Activated T-helper 17 cell treated with anti-CD3 and anti-CD28 coated beads, Interleukin-2, amount 50 U/mL, for 72 hours (primary cell): ENCODE measurements around the gene ERFL. TPM values are rescaled to one million over a fixed set of nuclear protein-coding genes. Genes with fewer than 3 reads are reported as not detected.
A peak's percentile ranks its signal among the peaks of the same experiment; 100 is the strongest.

Source experiments
- ATAC-seq: fragments of 150-1000 bp; cut with Tn5 transposase; replicated peaks from 2 replicates; pipeline ENCODE4 v1.10.0; 2021; ENCODE audit warnings: mild to moderate bottlenecking, moderate library complexity
- H3K27ac Mint-ChIP-seq: one replicate; pipeline ENCODE4 v1.8.0; 2022; ENCODE audit warnings: mixed read lengths
- H3K27me3 Mint-ChIP-seq: one replicate; pipeline ENCODE4 v1.8.0; 2022; ENCODE audit warnings: mixed read lengths
- H3K36me3 Mint-ChIP-seq: one replicate; pipeline ENCODE4 v1.8.0; 2022; ENCODE audit warnings: low read depth, mild to moderate bottlenecking, mixed read lengths
- H3K4me1 Mint-ChIP-seq: one replicate; pipeline ENCODE4 v1.8.0; 2022; ENCODE audit warnings: mixed read lengths
- H3K4me3 Mint-ChIP-seq: one replicate; pipeline ENCODE4 v1.8.0; 2022; ENCODE audit warnings: mild to moderate bottlenecking, mixed read lengths
- H3K9me3 Mint-ChIP-seq: one replicate; pipeline ENCODE4 v1.8.0; 2022; ENCODE audit warnings: mixed read lengths
- total RNA-seq, 2 donors: library from RNA; stranded (reverse); gene quantifications; one replicate each; pipeline ENCODE4 v1.2.3, GENCODE V29; 2022

Gene ERFL
- total RNA-seq, 2 donors from 2014 or later = 0.89 to 2.1 TPM

DNA sequence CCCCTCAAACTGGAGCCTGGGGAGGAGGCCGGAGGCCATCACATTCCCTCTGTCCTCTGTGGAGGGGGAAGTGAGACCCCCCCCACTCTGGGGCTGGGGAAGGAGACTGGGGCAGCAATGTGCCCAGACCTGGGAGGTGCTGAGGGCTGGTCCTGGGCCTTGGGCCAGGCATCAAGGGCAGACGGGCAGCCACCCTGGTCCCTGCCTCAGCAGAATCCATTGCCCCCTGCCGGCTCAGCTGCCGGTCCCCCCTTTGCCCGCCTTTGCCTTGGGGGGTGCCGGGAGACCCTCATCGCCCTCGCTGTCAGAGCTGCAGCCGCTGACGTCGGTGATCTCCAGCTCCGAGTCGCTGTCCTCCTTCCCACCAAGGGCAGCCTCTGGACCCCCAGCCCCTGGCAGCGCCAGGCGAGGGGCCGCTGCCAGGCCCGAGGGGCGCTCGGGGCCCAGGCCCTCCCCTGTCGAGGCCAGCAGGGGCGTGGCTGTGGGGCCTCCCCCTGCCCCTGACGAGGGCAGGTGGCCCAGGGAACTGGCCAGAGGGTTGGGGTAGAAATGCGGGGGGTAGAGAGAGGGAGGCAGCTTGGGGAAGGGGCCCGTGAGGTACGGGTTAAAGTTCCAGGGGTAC, 20.1 kb downstream of the ERFL start:
- Mint-ChIP-seq H3K27ac (no peak overlapping the region), H3K36me3 (peaks cover 60% of the 10 kb centered on the region), H3K9me3 (no peaks in the 10 kb centered on the region), H3K27me3 (peaks cover 14% of the 10 kb centered on the region), H3K4me1 (peaks cover 25% of the 10 kb centered on the region), H3K4me3 (no peak overlapping the region)
- no peak for ATAC-seq

- Mint-ChIP-seq H3K4me3 (no peak overlapping the region), H3K27ac (peak overlapping the region; percentile 65), H3K9me3 (no peaks in the 10 kb centered on the region), H3K36me3 (peaks cover 70% of the 10 kb centered on the region), H3K27me3 (peaks cover 11% of the 10 kb centered on the region), H3K4me1 (peaks cover 25% of the 10 kb centered on the region)
- ATAC-seq = no peak
Observed at GRCh38 chr19:41906916-41907680, 21.2 kb downstream of the ERFL start.

DNA sequence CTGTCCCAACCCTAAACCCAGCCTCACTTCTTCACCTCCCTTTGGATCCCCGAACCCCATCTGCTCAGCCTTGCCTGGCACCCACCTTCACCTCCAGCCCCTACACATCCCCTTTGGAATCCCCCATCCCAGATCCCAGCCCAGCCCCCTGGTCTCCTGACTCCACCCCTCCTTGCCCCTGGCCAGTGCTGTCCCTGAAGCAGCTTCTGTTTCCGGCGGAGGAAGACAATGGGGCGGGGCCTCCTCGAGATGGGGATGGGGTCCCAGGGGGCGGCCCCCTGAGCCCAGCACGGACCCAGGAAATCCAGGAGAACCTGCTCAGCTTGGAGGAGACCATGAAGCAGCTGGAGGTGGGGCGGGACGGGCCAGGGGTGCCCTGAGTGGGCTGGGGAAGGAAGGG, 22.0 kb downstream of the ERFL start:
- Mint-ChIP-seq H3K4me3 (no peak overlapping the region), H3K27me3 (peaks cover 4% of the 10 kb centered on the region), H3K27ac (peak overlapping the region; percentile 82), H3K9me3 (no peaks in the 10 kb centered on the region), H3K4me1 (peaks cover 25% of the 10 kb centered on the region), H3K36me3 (peaks cover 71% of the 10 kb centered on the region)
- no peak for ATAC-seq

DNA sequence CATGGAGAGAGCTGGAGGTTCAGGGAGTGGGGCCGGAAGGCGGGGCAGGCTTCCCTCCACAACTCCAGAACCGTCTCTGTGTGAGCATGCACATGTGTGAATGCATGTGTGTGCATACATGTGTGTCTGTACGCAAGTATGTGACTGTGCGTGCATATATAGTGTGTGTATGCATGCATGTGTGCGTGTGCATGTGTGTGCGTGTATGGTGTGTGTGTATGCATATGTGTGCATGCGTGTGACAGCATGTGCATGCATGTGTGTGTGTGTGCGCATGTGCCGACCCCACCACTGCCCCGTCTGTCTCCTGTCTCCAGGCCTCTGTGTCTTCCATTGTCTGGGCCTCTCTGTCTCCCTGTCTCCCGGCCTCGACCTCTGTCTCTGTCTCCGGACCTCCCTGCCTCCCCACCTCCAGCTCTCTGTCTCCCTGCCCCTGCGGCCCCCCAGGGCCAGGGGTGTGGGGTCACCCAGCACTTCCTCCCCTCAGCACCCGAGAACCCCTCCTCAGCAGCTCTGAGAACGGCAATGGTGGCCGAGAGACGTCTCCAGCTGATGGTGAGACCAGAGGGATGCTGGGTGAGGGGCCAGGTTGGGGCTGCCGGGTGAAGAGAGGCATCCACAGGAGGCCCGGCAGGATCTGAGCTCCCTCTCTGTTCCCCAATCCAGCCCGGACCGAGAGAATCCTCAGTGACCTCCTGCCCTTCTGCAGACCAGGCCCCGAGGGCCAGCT, 22.8 kb downstream of the ERFL start:
- peak overlapping the region; percentile 82 for H3K27ac Mint-ChIP-seq

DNA sequence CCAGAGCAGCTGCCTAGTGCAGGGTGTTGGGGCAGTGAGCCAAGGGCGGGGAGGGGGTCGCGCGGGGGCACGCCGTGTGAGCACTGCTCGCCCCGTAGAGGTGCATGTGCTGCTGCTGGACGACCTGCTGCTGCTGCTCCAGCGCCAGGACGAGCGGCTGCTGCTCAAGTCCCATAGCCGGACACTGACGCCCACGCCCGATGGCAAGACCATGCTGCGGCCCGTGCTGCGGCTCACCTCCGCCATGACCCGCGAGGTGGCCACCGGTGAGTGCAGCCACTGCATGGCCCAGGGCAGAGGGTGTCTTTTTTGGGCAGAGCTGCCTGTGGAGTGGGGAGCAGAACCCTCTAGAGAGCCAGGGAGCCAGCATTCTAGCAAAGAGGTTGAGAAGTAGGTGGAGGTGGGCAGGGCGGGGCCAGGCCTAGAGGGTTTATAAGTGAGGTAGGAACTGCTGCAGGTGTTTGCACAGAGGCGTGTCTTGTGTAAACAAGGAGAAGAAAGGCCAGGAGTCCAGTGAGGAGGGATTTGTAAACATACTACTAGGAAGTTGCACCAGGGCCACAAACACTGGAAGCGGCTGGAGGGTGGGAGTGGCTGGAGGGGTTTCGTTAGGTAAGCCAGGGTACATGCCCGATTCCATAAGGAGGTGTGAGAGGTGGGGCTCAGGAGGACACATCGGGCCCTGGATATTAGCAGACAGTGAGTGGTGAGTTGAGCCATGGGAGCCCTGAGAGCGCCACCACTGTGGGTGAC, 24.0 kb downstream of the ERFL start:
- peaks cover 18% of the 10 kb centered on the region for H3K4me1 Mint-ChIP-seq
- H3K9me3 Mint-ChIP-seq = no peaks in the 10 kb centered on the region
- ATAC-seq = no peak
- H3K36me3 Mint-ChIP-seq = peaks cover 83% of the 10 kb centered on the region
- H3K4me3 Mint-ChIP-seq = no peak overlapping the region
- no peak overlapping the region for H3K27ac Mint-ChIP-seq
- no peaks in the 10 kb centered on the region for H3K27me3 Mint-ChIP-seq

More for the DNA sequence above, 22.8 kb downstream of the ERFL start:
- H3K4me1 Mint-ChIP-seq = peaks cover 17% of the 10 kb centered on the region
- H3K27me3 Mint-ChIP-seq = no peaks in the 10 kb centered on the region
- H3K36me3 Mint-ChIP-seq = peaks cover 72% of the 10 kb centered on the region
- H3K4me3 Mint-ChIP-seq = no peak overlapping the region
- no peaks in the 10 kb centered on the region for H3K9me3 Mint-ChIP-seq
- ATAC-seq = no peak

- Mint-ChIP-seq H3K4me1 (peaks cover 22% of the 10 kb centered on the region), H3K36me3 (peaks cover 92% of the 10 kb centered on the region), H3K4me3 (no peak overlapping the region), H3K27ac (no peak overlapping the region), H3K27me3 (no peaks in the 10 kb centered on the region), H3K9me3 (no peaks in the 10 kb centered on the region)
- no peak for ATAC-seq
Observed at GRCh38 chr19:41903193-41903953, 24.9 kb downstream of the ERFL start.

DNA sequence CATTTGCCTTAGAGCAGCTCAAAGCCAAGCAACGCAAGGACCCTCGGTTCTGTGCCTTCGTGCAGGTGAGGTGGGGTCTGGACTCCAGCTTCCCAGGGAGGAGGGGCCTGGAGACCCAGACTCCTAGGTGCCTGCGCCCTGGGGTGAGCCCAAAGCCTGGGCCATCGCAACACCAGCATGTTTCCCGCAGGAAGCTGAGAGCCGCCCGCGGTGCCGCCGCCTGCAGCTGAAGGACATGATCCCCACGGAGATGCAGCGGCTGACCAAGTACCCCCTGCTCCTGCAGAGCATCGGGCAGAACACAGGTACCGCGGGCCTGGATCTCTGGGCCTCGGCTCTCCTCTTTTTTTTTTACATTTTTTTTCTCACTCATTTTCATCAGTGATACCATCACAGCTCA, 25.7 kb downstream of the ERFL start:
- Mint-ChIP-seq H3K36me3 (peaks cover 100% of the 10 kb centered on the region), H3K27ac (no peak overlapping the region), H3K4me1 (peaks cover 22% of the 10 kb centered on the region), H3K27me3 (no peaks in the 10 kb centered on the region), H3K9me3 (no peaks in the 10 kb centered on the region), H3K4me3 (no peak overlapping the region)
- no peak for ATAC-seq

DNA sequence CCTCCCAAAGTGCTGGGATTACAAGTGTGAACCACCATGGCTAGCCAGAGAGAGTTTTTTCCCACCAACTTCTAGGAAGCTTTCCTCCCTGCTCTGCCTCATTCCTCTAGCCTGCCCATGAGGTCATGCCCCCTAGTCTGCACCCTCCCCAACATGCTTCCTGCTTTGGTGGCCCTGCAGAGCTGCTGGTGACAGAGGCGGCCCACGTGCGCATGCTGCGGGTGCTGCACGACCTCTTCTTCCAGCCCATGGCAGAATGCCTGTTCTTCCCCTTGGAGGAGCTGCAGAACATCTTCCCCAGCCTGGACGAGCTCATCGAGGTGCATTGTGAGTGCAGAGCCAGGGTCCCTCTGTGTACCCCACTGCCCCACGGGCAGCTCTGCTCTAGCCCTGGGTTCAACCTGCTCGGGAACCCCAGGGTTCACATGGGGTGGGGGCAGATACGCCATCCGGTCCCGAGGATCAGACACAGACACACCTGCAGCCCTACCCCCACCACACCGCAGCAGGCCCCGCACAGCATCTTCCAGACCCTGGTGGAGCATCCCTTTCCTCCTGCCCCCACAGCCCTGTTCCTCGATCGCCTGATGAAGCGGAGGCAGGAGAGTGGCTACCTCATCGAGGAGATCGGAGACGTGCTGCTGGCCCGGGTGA, 26.4 kb downstream of the ERFL start:
- H3K9me3 Mint-ChIP-seq = no peaks in the 10 kb centered on the region
- no peaks in the 10 kb centered on the region for H3K27me3 Mint-ChIP-seq
- H3K27ac Mint-ChIP-seq = peak overlapping the region; percentile 46
- H3K4me1 Mint-ChIP-seq = peaks cover 20% of the 10 kb centered on the region
- peaks cover 98% of the 10 kb centered on the region for H3K36me3 Mint-ChIP-seq
- ATAC-seq = no peak
- no peak overlapping the region for H3K4me3 Mint-ChIP-seq

DNA sequence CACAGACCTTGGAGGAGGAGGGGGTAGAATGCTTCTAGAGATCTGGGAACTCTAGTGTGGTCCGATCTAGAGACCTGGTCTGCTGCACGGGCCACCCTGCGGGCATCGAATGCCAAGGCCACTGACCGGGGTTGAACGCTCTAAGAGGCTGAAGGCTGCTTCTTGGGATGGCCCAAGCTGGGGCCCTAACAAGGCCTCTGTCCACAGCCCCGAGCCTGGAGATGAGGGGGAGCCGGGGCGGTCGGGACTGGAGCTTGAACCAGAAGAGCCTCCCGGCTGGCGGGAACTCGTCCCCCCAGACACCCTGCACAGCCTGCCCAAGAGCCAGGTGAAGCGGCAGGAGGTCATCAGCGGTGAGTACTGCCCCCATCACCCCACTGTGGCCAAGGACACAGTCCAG, 30.0 kb downstream of the ERFL start:
- Mint-ChIP-seq H3K9me3 (no peaks in the 10 kb centered on the region), H3K4me1 (peaks cover 12% of the 10 kb centered on the region), H3K27ac (no peak overlapping the region), H3K36me3 (peaks cover 82% of the 10 kb centered on the region), H3K27me3 (no peaks in the 10 kb centered on the region), H3K4me3 (no peak overlapping the region)
- no peak for ATAC-seq

GRCh38 chr19:41897820-41898219, 30.4 kb downstream of the ERFL start:
- H3K4me3 Mint-ChIP-seq = no peak overlapping the region
- no peak for ATAC-seq
- peak overlapping the region; percentile 30 for H3K27ac Mint-ChIP-seq
- peaks cover 12% of the 10 kb centered on the region for H3K4me1 Mint-ChIP-seq
- H3K9me3 Mint-ChIP-seq = no peaks in the 10 kb centered on the region
- no peaks in the 10 kb centered on the region for H3K27me3 Mint-ChIP-seq
- peaks cover 82% of the 10 kb centered on the region for H3K36me3 Mint-ChIP-seq

GRCh38 chr19:41897181-41897580, 31.1 kb downstream of the ERFL start:
- Mint-ChIP-seq H3K4me3 (no peak overlapping the region), H3K9me3 (no peaks in the 10 kb centered on the region), H3K4me1 (peaks cover 12% of the 10 kb centered on the region), H3K36me3 (peaks cover 82% of the 10 kb centered on the region), H3K27ac (peak overlapping the region; percentile 30), H3K27me3 (no peaks in the 10 kb centered on the region)
- no peak for ATAC-seq

GRCh38 chr19:41896581-41896942, 31.7 kb downstream of the ERFL start:
- Mint-ChIP-seq H3K36me3 (peaks cover 80% of the 10 kb centered on the region), H3K4me3 (no peak overlapping the region), H3K4me1 (peaks cover 15% of the 10 kb centered on the region), H3K9me3 (no peaks in the 10 kb centered on the region), H3K27ac (peak overlapping the region; percentile 58), H3K27me3 (no peaks in the 10 kb centered on the region)
- ATAC-seq = no peak

GRCh38 chr19:41895745-41896580, 32.3 kb downstream of the ERFL start:
- peak; percentile 53 for ATAC-seq
- Mint-ChIP-seq H3K36me3 (peaks cover 78% of the 10 kb centered on the region), H3K4me1 (peaks cover 17% of the 10 kb centered on the region), H3K4me3 (peak overlapping the region; percentile 2), H3K27ac (peak overlapping the region; percentile 58), H3K27me3 (no peaks in the 10 kb centered on the region), H3K9me3 (no peaks in the 10 kb centered on the region)
